ENCODE data around the gene ZNF232. TPM values are rescaled to one million over a fixed set of nuclear protein-coding genes. Genes with fewer than 3 reads are reported as not detected.
"Not testable (repeated sequence)": the region's sequence is repeated elsewhere in the genome, so short reads cannot be mapped to it uniquely, and the experiment has no call there.

Gene ZNF232
- polyA plus RNA-seq, 2 donors = 4.3 to 5.8 TPM

- not testable (repeated sequence) for H3K27ac ChIP-seq (ENCODE audit: low read depth in 2 of 2, low read length in 1 of 2); H3K27me3 ChIP-seq (ENCODE audit: control insufficient read depth in 1 of 2, insufficient read depth in 2 of 2, low read length in 2 of 2); H3K36me3 ChIP-seq (ENCODE audit: control insufficient read depth in 2 of 2, insufficient read depth in 2 of 2, low read length in 1 of 2); H3K4me1 ChIP-seq (ENCODE audit: control insufficient read depth in 2 of 2, insufficient read depth in 2 of 2, low read length in 1 of 2); H3K9me3 ChIP-seq (ENCODE audit: control insufficient read depth in 2 of 2, insufficient read depth in 1 of 2, low read depth in 1 of 2, low read length in 1 of 2); H3K4me3 ChIP-seq (ENCODE audit: low read depth in 1 of 2, low read length in 2 of 2)
- 84 to 85% methylated on average over 4 of the region's 5 CpGs for WGBS, 2 donors
Observed at GRCh38 chr17:5075472-5075871, 36.2 kb downstream of the ZNF232 start.

- Histone ChIP-seq H3K27me3 (ENCODE audit: control insufficient read depth in 1 of 2, insufficient read depth in 2 of 2, low read length in 2 of 2) (no peaks in the 10 kb centered on the region), H3K4me3 (ENCODE audit: low read depth in 1 of 2, low read length in 2 of 2) (no peak overlapping the region), H3K27ac (ENCODE audit: low read depth in 2 of 2, low read length in 1 of 2) (no peak overlapping the region), H3K36me3 (ENCODE audit: control insufficient read depth in 2 of 2, insufficient read depth in 2 of 2, low read length in 1 of 2) (no peaks in the 10 kb centered on the region), H3K9me3 (ENCODE audit: control insufficient read depth in 2 of 2, insufficient read depth in 1 of 2, low read depth in 1 of 2, low read length in 1 of 2) (no peaks in the 10 kb centered on the region), H3K4me1 (ENCODE audit: control insufficient read depth in 2 of 2, insufficient read depth in 2 of 2, low read length in 1 of 2) (no peaks in the 10 kb centered on the region)
- WGBS, 2 donors = 74 to 90% methylated on average over 4 of the region's 4 CpGs
Observed at GRCh38 chr17:5069724-5070123, 42.0 kb downstream of the ZNF232 start.

DNA sequence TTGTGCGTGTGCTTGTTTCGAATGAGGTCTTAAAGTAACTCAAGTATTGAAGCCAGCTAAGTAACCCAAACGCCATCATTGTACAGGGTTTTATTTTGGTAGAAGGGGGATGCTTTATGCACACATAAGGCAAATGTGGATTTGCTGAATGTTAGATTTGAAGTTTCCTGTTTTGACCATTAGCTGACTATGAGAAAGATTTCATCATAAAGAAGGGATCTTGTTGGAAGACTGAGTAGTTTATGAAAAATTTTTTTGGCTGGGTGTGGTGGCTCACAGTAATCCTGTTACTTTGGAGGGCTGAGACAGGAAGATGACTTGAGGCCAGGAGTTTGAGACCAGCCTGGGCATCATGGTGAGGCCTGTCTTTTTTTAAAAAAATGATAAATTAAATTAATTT is 43.4 kb downstream of the ZNF232 start:
- no peaks in the 10 kb centered on the region for H3K36me3 ChIP-seq (ENCODE audit: control insufficient read depth in 2 of 2, insufficient read depth in 2 of 2, low read length in 1 of 2)
- no peaks in the 10 kb centered on the region for H3K4me1 ChIP-seq (ENCODE audit: control insufficient read depth in 2 of 2, insufficient read depth in 2 of 2, low read length in 1 of 2)
- 87 to 94% methylated on average over 3 of the region's 3 CpGs for WGBS, 2 donors
- no peak overlapping the region for H3K27ac ChIP-seq (ENCODE audit: low read depth in 2 of 2, low read length in 1 of 2)
- H3K4me3 ChIP-seq (ENCODE audit: low read depth in 1 of 2, low read length in 2 of 2) = no peak overlapping the region
- H3K27me3 ChIP-seq (ENCODE audit: control insufficient read depth in 1 of 2, insufficient read depth in 2 of 2, low read length in 2 of 2) = no peaks in the 10 kb centered on the region
- H3K9me3 ChIP-seq (ENCODE audit: control insufficient read depth in 2 of 2, insufficient read depth in 1 of 2, low read depth in 1 of 2, low read length in 1 of 2) = no peaks in the 10 kb centered on the region

DNA sequence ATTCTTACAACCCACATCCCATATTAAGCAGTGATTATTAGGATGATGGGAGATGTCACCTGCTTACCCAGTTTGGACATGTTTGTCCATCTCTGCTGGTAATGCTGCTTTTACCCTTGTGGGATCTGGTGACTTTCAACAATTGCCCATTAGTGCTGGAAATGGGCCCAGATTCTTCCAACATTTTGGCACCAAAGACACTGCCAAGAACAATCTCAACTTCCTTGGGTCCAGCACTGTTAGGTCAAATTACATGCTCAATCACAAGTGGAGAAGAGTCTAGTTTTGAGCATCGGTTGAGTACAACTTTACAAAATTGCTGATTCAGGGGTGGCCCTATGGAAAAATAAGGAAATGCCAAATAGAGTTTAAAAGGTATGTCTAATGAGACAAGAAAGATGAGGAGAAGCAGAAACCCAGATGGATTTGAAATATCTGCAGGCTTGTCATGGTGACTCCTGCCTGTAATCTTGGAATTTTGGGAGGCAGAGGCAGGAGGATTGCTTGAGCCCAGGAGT is 46.4 kb downstream of the ZNF232 start:
- H3K4me1 ChIP-seq (ENCODE audit: control insufficient read depth in 2 of 2, insufficient read depth in 2 of 2, low read length in 1 of 2) = no peaks in the 10 kb centered on the region

More for the DNA sequence above, 46.4 kb downstream of the ZNF232 start:
- Histone ChIP-seq H3K9me3 (ENCODE audit: control insufficient read depth in 2 of 2, insufficient read depth in 1 of 2, low read depth in 1 of 2, low read length in 1 of 2) (no peaks in the 10 kb centered on the region), H3K36me3 (ENCODE audit: control insufficient read depth in 2 of 2, insufficient read depth in 2 of 2, low read length in 1 of 2) (no peaks in the 10 kb centered on the region), H3K27me3 (ENCODE audit: control insufficient read depth in 1 of 2, insufficient read depth in 2 of 2, low read length in 2 of 2) (no peaks in the 10 kb centered on the region), H3K27ac (ENCODE audit: low read depth in 2 of 2, low read length in 1 of 2) (no peak overlapping the region), H3K4me3 (ENCODE audit: low read depth in 1 of 2, low read length in 2 of 2) (no peak overlapping the region)
- 68% methylated on average over 1 of the region's 1 CpG for WGBS, 2 donors

Other genes starting within 250 kb of the ZNF232 start
- gene C17orf107, start 212.3 kb downstream of the ZNF232 start, polyA plus RNA-seq = under 1 TPM; 0.58 to 0.71 TPM
- under 1 TPM; 0.16 to 0.47 TPM for gene CHRNE, start 208.8 kb downstream of the ZNF232 start, polyA plus RNA-seq
- gene GP1BA, start 179.6 kb downstream of the ZNF232 start, polyA plus RNA-seq = under 1 TPM; 0.02 to 0.12 TPM
- gene SLC25A11, start 171.8 kb downstream of the ZNF232 start, polyA plus RNA-seq = 10 to 100 TPM; 18.3 to 43.4 TPM
- 100 to 1,000 TPM in 1 of 2 donors, 10 to 100 TPM in 1; 79.5 to 149 TPM for gene RNF167, start 171.6 kb downstream of the ZNF232 start, polyA plus RNA-seq
- 100 to 1,000 TPM; 371 to 761 TPM for gene PFN1, start 163.3 kb downstream of the ZNF232 start, polyA plus RNA-seq
- 10 to 100 TPM in 1 of 2 donors, 1 to 10 TPM in 1; 1.7 to 10.8 TPM for gene ENO3, start 160.8 kb downstream of the ZNF232 start, polyA plus RNA-seq
- gene SPAG7, start 144.1 kb downstream of the ZNF232 start, polyA plus RNA-seq = 10 to 100 TPM; 48.9 to 56.4 TPM
- gene CAMTA2, start 124.2 kb downstream of the ZNF232 start, polyA plus RNA-seq = 10 to 100 TPM; 26.3 to 50.8 TPM
- 1 to 10 TPM in 1 of 2 donors, under 1 TPM in 1; 0.67 to 1.2 TPM for gene INCA1, start 114.4 kb downstream of the ZNF232 start, polyA plus RNA-seq
- gene KIF1C, start 113.9 kb downstream of the ZNF232 start, polyA plus RNA-seq = 10 to 100 TPM; 64.7 to 71.6 TPM
- gene SLC52A1, start 76.5 kb downstream of the ZNF232 start, polyA plus RNA-seq = 1 to 10 TPM in 1 of 2 donors, under 1 TPM in 1; 0.92 to 3.1 TPM
- gene ZFP3, start 33.4 kb downstream of the ZNF232 start, polyA plus RNA-seq = 1 to 10 TPM; 1.5 to 1.8 TPM
- under 1 TPM; 0.02 to 0.04 TPM for gene USP6, start 4.2 kb upstream of the ZNF232 start, polyA plus RNA-seq
- gene ZNF594, start 80.0 kb upstream of the ZNF232 start, polyA plus RNA-seq = 1 to 10 TPM in 1 of 2 donors, under 1 TPM in 1; 0.86 to 1.7 TPM
- under 1 TPM; 0.18 to 0.29 TPM for gene SCIMP, start 123.0 kb upstream of the ZNF232 start, polyA plus RNA-seq
- 1 to 10 TPM; 8.8 to 9.0 TPM for gene RABEP1, start 170.4 kb upstream of the ZNF232 start, polyA plus RNA-seq